SK-N-SH (cell line): Measurements from ENCODE around the gene SAPCD2.

Experiments used
- CHD2 ChIP-seq: fragments of 150-350 bp; IDR thresholded peaks from 2 replicates; pipeline ENCODE4 v1.6.1; 2018; ENCODE audit warnings: low read length; ENCODE audit not compliant: partially characterized antibody
- EP300 ChIP-seq, 2 experiments: IDR thresholded peaks; 2 replicates each; pipeline versions ENCODE4 v1.4.0 to v1.6.1; 2012; ENCODE audit warnings: borderline replicate concordance in 1 of 2, low read depth in 1 of 2, low read length in 1 of 2
- FOSL2 ChIP-seq: IDR thresholded peaks from 2 replicates; pipeline ENCODE4 v1.4.0; 2012; ENCODE audit warnings: low read depth, mild to moderate bottlenecking, moderate library complexity, borderline replicate concordance
- MEF2A ChIP-seq: IDR thresholded peaks from 2 replicates; pipeline ENCODE4 v1.4.0; 2012; ENCODE audit warnings: low read depth, borderline replicate concordance
- POLR2AphosphoS5 ChIP-seq: IDR thresholded peaks from 2 replicates; pipeline ENCODE4 v1.6.1; 2012; ENCODE audit warnings: low read depth, low read length
- RAD21 ChIP-seq: IDR thresholded peaks from 2 replicates; pipeline ENCODE4 v1.6.1; 2012; ENCODE audit warnings: mild to moderate bottlenecking, low read length
- RFX5 ChIP-seq: IDR thresholded peaks from 2 replicates; pipeline ENCODE4 v1.6.1; 2012; ENCODE audit warnings: mild to moderate bottlenecking, improper control_type of control experiment, low read length
- RXRA ChIP-seq: IDR thresholded peaks from 2 replicates; pipeline ENCODE4 v1.4.0; 2012; ENCODE audit warnings: low read depth, mild to moderate bottlenecking, borderline replicate concordance
- YY1 ChIP-seq: IDR thresholded peaks from 2 replicates; pipeline ENCODE4 v1.4.0; 2012; ENCODE audit warnings: low read depth, mild to moderate bottlenecking
- TF ChIP-seq, protein P1 (sequence below): IDR thresholded peaks from 2 replicates; pipeline ENCODE4 v1.4.0; 2012; ENCODE audit warnings: low read depth
- TF ChIP-seq, protein P2 (sequence below): fragments of 200-600 bp; sonication (generic); IDR thresholded peaks from 2 replicates; pipeline ENCODE4 v1.6.1; 2017; ENCODE audit warnings: antibody characterized with exemption, mild to moderate bottlenecking, moderate library complexity
- TF ChIP-seq, protein P3 (sequence below): IDR thresholded peaks from 2 replicates; pipeline ENCODE4 v1.6.1; 2012; ENCODE audit warnings: mild to moderate bottlenecking, low read depth, low read length, moderate library complexity
- TF ChIP-seq, protein P4 (sequence below): fragments of 150-350 bp; IDR thresholded peaks from 2 replicates; pipeline ENCODE4 v1.6.1; 2017; ENCODE audit warnings: antibody characterized with exemption, low read length, low read depth, borderline replicate concordance

DNA sequence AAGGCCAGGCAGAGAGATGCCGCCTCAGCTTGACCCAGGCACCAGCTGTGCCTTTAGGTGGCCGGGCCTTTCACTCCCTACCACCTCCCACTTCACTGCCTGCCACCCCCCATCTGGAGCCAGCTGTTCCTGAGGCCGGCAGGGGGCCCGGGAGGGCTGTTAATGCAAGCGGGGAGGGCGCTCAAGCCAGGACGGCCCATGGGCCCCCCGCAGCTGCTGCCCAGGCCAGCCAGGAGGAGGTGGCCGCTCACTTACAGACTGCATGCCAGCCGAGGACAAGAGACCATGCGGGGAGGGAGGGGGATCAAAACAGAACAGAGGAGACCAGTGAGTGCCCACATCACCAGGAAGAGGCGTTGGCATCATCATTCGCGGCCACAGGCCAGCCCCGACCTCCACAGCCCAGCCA is 46.8 kb downstream of the SAPCD2 start:
- TF ChIP-seq, protein P1, sequence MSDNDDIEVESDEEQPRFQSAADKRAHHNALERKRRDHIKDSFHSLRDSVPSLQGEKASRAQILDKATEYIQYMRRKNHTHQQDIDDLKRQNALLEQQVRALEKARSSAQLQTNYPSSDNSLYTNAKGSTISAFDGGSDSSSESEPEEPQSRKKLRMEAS: no peak
- TF ChIP-seq, protein P2, sequence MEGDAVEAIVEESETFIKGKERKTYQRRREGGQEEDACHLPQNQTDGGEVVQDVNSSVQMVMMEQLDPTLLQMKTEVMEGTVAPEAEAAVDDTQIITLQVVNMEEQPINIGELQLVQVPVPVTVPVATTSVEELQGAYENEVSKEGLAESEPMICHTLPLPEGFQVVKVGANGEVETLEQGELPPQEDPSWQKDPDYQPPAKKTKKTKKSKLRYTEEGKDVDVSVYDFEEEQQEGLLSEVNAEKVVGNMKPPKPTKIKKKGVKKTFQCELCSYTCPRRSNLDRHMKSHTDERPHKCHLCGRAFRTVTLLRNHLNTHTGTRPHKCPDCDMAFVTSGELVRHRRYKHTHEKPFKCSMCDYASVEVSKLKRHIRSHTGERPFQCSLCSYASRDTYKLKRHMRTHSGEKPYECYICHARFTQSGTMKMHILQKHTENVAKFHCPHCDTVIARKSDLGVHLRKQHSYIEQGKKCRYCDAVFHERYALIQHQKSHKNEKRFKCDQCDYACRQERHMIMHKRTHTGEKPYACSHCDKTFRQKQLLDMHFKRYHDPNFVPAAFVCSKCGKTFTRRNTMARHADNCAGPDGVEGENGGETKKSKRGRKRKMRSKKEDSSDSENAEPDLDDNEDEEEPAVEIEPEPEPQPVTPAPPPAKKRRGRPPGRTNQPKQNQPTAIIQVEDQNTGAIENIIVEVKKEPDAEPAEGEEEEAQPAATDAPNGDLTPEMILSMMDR: no peak
- TF ChIP-seq RFX5 (no peak), RXRA (no peak), RAD21 (no peak), EP300 (IDR thresholded peaks at IDR 0.05; ENCODE audit: borderline replicate concordance in 1 of 2, low read depth in 1 of 2, low read length in 1 of 2) (no peak), FOSL2 (no peak), CHD2 (no peak), POLR2AphosphoS5 (no peak), YY1 (no peak), MEF2A (no peak)
- TF ChIP-seq, protein P3, sequence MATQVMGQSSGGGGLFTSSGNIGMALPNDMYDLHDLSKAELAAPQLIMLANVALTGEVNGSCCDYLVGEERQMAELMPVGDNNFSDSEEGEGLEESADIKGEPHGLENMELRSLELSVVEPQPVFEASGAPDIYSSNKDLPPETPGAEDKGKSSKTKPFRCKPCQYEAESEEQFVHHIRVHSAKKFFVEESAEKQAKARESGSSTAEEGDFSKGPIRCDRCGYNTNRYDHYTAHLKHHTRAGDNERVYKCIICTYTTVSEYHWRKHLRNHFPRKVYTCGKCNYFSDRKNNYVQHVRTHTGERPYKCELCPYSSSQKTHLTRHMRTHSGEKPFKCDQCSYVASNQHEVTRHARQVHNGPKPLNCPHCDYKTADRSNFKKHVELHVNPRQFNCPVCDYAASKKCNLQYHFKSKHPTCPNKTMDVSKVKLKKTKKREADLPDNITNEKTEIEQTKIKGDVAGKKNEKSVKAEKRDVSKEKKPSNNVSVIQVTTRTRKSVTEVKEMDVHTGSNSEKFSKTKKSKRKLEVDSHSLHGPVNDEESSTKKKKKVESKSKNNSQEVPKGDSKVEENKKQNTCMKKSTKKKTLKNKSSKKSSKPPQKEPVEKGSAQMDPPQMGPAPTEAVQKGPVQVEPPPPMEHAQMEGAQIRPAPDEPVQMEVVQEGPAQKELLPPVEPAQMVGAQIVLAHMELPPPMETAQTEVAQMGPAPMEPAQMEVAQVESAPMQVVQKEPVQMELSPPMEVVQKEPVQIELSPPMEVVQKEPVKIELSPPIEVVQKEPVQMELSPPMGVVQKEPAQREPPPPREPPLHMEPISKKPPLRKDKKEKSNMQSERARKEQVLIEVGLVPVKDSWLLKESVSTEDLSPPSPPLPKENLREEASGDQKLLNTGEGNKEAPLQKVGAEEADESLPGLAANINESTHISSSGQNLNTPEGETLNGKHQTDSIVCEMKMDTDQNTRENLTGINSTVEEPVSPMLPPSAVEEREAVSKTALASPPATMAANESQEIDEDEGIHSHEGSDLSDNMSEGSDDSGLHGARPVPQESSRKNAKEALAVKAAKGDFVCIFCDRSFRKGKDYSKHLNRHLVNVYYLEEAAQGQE: no peak
- TF ChIP-seq, protein P4, sequence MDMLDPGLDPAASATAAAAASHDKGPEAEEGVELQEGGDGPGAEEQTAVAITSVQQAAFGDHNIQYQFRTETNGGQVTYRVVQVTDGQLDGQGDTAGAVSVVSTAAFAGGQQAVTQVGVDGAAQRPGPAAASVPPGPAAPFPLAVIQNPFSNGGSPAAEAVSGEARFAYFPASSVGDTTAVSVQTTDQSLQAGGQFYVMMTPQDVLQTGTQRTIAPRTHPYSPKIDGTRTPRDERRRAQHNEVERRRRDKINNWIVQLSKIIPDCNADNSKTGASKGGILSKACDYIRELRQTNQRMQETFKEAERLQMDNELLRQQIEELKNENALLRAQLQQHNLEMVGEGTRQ: no peak
